Activated CD4-positive, alpha-beta T cell treated with anti-CD3 and anti-CD28 coated beads for 36 hours (primary cell): ENCODE measurements around the gene FBXO10. TPM values are rescaled to one million over a fixed set of nuclear protein-coding genes. Genes with fewer than 3 reads are reported as not detected.

ENCODE experiments used
- ATAC-seq: fragments of 200-7000 bp; cut with Tn5 transposase; one replicate; pipeline ENCODE4 v1.10.0; 2021; ENCODE audit warnings: mild to moderate bottlenecking, moderate library complexity
- CTCF ChIA-PET: fragments of 350-600 bp; sonication (Branson Sonifier 250); formaldehyde crosslinking; loops from one replicate; lab custom pipeline; 2021; ENCODE audit warnings: antibody characterized with exemption; lab: Charles Lee
- POLR2A ChIA-PET: fragments of 350-600 bp; sonication (Branson Sonifier 250); formaldehyde crosslinking; loops from one replicate; lab custom pipeline; 2021; ENCODE audit warnings: antibody characterized with exemption, inconsistent platforms; lab: Charles Lee
- DNase-seq: peaks from one replicate; pipeline ENCODE4 v3.0.0-alpha.2; 2020
- H3K27ac Mint-ChIP-seq: one replicate; pipeline ENCODE4 v1.8.0; 2021; ENCODE audit warnings: mixed read lengths
- H3K27me3 Mint-ChIP-seq: one replicate; pipeline ENCODE4 v1.8.0; 2021; ENCODE audit warnings: mixed read lengths
- H3K36me3 Mint-ChIP-seq: one replicate; pipeline ENCODE4 v1.8.0; 2021; ENCODE audit warnings: low read depth, mixed read lengths
- H3K4me1 Mint-ChIP-seq: one replicate; pipeline ENCODE4 v1.8.0; 2021; ENCODE audit warnings: mixed read lengths
- H3K4me3 Mint-ChIP-seq: one replicate; pipeline ENCODE4 v1.8.0; 2021; ENCODE audit warnings: mild to moderate bottlenecking, moderate library complexity, mixed read lengths
- H3K9me3 Mint-ChIP-seq: one replicate; pipeline ENCODE4 v1.8.0; 2021; ENCODE audit warnings: low read depth, mixed read lengths
- intact Hi-C, 2 experiments: fragments of 100-400 bp; cut with DNase I in 1 of 2; cut with micrococcal nuclease in 1 of 2; formaldehyde crosslinking; loops; one replicate each; pipeline versions ENCODE4 v1.14.2 to v1.15.1; 2022 to 2024; cut with DNase I, micrococcal nuclease
- total RNA-seq, 2 experiments: library from RNA; stranded (reverse); gene quantifications; one replicate each; pipeline ENCODE4 v1.2.3, GENCODE V29; 2021

The FBXO10 gene
- total RNA-seq, 2 experiments from 2014 or later, result 2.6 TPM

GRCh38 chr9:37550781-37551180 is 25.4 kb downstream of the FBXO10 start:
- no peak for ATAC-seq
- no peaks in the 10 kb centered on the region for H3K27me3 Mint-ChIP-seq
- CTCF ChIA-PET, result no interaction called here

GRCh38 chr9:37549527-37549926 is 26.7 kb downstream of the FBXO10 start:
- H3K36me3 Mint-ChIP-seq, result no peaks in the 10 kb centered on the region
- H3K4me1 Mint-ChIP-seq, result no peaks in the 10 kb centered on the region
- POLR2A ChIA-PET, result interaction anchor here (0.7 kb wide), 1 partner anchor 901 kb away, joined by 4 read pairs; no protein-coding TSS in a partner anchor
- DNase-seq (no peak), ATAC-seq (no peak)
- no peak overlapping the region for H3K27ac Mint-ChIP-seq
- CTCF ChIA-PET, result interaction anchor here (0.7 kb wide), 1 partner anchor 20 kb away, joined by 6 read pairs; no protein-coding TSS in a partner anchor
- intact Hi-C loops, result no loop called here
- H3K27me3 Mint-ChIP-seq, result no peaks in the 10 kb centered on the region
- no peaks in the 10 kb centered on the region for H3K9me3 Mint-ChIP-seq
- H3K4me3 Mint-ChIP-seq, result no peak overlapping the region

More at GRCh38 chr9:37550781-37551180, 25.4 kb downstream of the FBXO10 start:
- Mint-ChIP-seq H3K4me3 (no peak overlapping the region), H3K27ac (no peak overlapping the region), H3K9me3 (no peaks in the 10 kb centered on the region), H3K4me1 (no peaks in the 10 kb centered on the region), H3K36me3 (no peaks in the 10 kb centered on the region)
- intact Hi-C loops, result no loop called here
- POLR2A ChIA-PET, result no interaction called here
- no peak for DNase-seq

DNA sequence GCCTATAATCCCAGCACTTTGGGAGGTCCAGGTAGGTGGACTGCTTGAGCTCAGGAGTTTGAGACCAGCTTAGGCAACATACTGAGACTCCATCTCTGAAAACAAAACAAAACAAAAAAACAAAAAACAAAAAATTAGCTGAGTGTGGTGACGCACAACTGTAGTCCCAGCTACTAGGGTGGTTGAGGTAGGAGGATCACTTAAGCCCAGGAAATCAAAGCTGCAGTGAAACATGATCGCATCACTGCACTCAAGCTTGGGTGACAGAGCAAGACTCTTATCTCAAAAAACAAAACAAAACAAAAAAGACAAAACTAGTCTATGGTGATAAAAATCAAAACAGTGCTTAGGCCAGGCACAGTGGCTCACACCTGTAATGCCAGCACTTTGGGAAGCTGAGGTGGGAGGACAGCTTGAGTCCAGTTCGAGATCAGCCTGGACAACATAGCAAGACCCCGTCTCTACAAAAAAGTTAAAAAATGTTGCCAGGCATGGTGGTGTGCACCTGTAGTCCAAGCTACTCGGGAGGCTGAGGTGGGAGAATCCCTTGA is 28.8 kb downstream of the FBXO10 start:
- CTCF ChIA-PET, result no interaction called here
- no peak overlapping the region for H3K4me3 Mint-ChIP-seq
- no peaks in the 10 kb centered on the region for H3K36me3 Mint-ChIP-seq
- no peaks in the 10 kb centered on the region for H3K9me3 Mint-ChIP-seq
- intact Hi-C loops, result no loop called here
- POLR2A ChIA-PET, result interaction anchor here (0.6 kb wide), 1 partner anchor 19 kb away, joined by 8 read pairs; no protein-coding TSS in a partner anchor
- no peak overlapping the region for H3K27ac Mint-ChIP-seq
- DNase-seq (no peak), ATAC-seq (no peak)
- no peaks in the 10 kb centered on the region for H3K4me1 Mint-ChIP-seq
- H3K27me3 Mint-ChIP-seq, result no peaks in the 10 kb centered on the region

DNA sequence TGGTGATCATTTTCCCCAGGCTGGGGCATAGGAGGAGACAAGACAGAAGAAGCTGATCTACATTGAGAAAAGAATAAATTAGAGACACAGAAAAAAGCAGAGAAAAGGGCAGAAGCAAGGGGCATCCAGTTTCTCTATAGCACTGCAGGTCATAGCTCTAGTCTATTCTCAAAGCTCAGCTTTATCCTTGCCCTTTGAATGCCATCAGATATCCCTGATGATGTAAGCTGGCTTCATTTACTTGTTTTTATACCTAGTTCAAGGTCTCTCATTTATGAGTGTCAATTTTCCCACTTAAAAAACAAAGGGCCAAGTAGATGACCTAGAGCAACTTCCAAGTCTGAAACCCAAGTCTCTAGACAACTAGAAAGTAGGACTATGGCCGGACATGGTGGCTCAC is 32.7 kb downstream of the FBXO10 start:
- Mint-ChIP-seq H3K36me3 (peaks cover 5% of the 10 kb centered on the region), H3K27ac (no peak overlapping the region), H3K4me3 (no peak overlapping the region), H3K27me3 (no peaks in the 10 kb centered on the region), H3K9me3 (no peaks in the 10 kb centered on the region), H3K4me1 (no peaks in the 10 kb centered on the region)
- ChIA-PET POLR2A (no interaction called here), CTCF (no interaction called here)
- DNase-seq, result no peak
- no peak for ATAC-seq
- intact Hi-C loops, result no loop called here

GRCh38 chr9:37542895-37543294 is 33.3 kb downstream of the FBXO10 start:
- peaks cover 5% of the 10 kb centered on the region for H3K36me3 Mint-ChIP-seq
- intact Hi-C loops, result no loop called here
- ChIA-PET CTCF (no interaction called here), POLR2A (no interaction called here)
- ATAC-seq (peak; percentile 33), DNase-seq (peak; percentile 9)
- H3K4me3 Mint-ChIP-seq, result no peak overlapping the region
- no peaks in the 10 kb centered on the region for H3K27me3 Mint-ChIP-seq
- H3K9me3 Mint-ChIP-seq, result no peaks in the 10 kb centered on the region
- no peak overlapping the region for H3K27ac Mint-ChIP-seq
- H3K4me1 Mint-ChIP-seq, result no peaks in the 10 kb centered on the region

GRCh38 chr9:37542488-37542887 is 33.7 kb downstream of the FBXO10 start:
- H3K27me3 Mint-ChIP-seq, result no peaks in the 10 kb centered on the region
- ChIA-PET POLR2A (no interaction called here), CTCF (no interaction called here)
- H3K36me3 Mint-ChIP-seq, result peaks cover 5% of the 10 kb centered on the region
- no peaks in the 10 kb centered on the region for H3K9me3 Mint-ChIP-seq
- H3K4me1 Mint-ChIP-seq, result no peaks in the 10 kb centered on the region
- no peak for DNase-seq
- no peak for ATAC-seq
- intact Hi-C loops, result no loop called here
- no peak overlapping the region for H3K27ac Mint-ChIP-seq
- no peak overlapping the region for H3K4me3 Mint-ChIP-seq

GRCh38 chr9:37541465-37541864 is 34.7 kb downstream of the FBXO10 start:
- intact Hi-C loops, result no loop called here
- H3K4me1 Mint-ChIP-seq, result no peaks in the 10 kb centered on the region
- H3K27me3 Mint-ChIP-seq, result no peaks in the 10 kb centered on the region
- no peak overlapping the region for H3K4me3 Mint-ChIP-seq
- H3K9me3 Mint-ChIP-seq, result no peaks in the 10 kb centered on the region
- POLR2A ChIA-PET, result no interaction called here
- CTCF ChIA-PET, result no interaction called here
- H3K36me3 Mint-ChIP-seq, result peaks cover 5% of the 10 kb centered on the region
- DNase-seq (no peak), ATAC-seq (no peak)
- H3K27ac Mint-ChIP-seq, result no peak overlapping the region

DNA sequence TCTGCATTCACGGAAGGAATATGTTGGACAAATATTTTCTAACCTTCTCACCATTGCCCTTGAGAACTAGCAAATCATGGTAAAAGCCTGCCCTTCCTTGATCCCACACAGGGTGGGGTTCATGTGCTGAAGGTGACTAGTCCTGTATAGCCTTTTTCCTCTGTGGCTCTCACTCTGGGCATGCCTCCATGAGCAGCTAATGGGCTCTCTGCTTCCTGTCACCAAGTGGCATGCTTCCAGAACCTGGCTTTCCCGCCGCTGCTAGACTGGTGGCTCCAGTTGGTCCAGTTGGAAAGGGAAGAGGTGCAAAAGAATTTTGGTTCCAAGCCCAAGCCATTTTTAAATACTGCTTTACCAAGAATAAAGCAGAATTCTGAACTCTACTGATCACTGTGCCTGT is 35.5 kb downstream of the FBXO10 start:
- ATAC-seq (no peak), DNase-seq (no peak)
- H3K27ac Mint-ChIP-seq, result no peak overlapping the region
- POLR2A ChIA-PET, result no interaction called here
- H3K27me3 Mint-ChIP-seq, result no peaks in the 10 kb centered on the region
- H3K4me1 Mint-ChIP-seq, result no peaks in the 10 kb centered on the region
- no peak overlapping the region for H3K4me3 Mint-ChIP-seq
- H3K9me3 Mint-ChIP-seq, result no peaks in the 10 kb centered on the region
- peaks cover 5% of the 10 kb centered on the region for H3K36me3 Mint-ChIP-seq
- intact Hi-C loops, result no loop called here
- CTCF ChIA-PET, result no interaction called here

DNA sequence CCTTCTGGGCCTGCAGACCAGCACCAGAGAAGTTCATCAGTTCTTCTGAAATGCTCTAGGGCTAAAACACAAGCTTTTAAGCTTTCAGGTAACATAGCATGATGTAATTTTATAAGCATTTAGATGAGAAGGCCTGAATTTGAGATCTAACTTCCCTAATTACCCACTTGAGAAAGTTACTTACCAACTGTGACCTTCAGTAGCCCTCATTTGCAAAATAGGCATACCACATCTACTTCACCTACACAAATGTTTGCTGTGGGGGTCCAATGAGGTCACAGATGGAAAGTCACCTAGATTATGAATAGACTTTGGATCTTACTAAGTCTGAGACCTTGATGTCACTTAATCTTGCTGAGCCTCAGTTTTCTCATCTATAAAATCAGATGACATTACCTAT is 36.5 kb downstream of the FBXO10 start:
- no peaks in the 10 kb centered on the region for H3K4me1 Mint-ChIP-seq
- H3K9me3 Mint-ChIP-seq, result no peaks in the 10 kb centered on the region
- H3K4me3 Mint-ChIP-seq, result no peak overlapping the region
- POLR2A ChIA-PET, result no interaction called here
- intact Hi-C loops, result no loop called here
- no peak overlapping the region for H3K27ac Mint-ChIP-seq
- peaks cover 5% of the 10 kb centered on the region for H3K36me3 Mint-ChIP-seq
- DNase-seq (no peak), ATAC-seq (no peak)
- CTCF ChIA-PET, result interaction anchor here (0.8 kb wide), 1 partner anchor 278 kb away, joined by 3 read pairs; no protein-coding TSS in a partner anchor
- H3K27me3 Mint-ChIP-seq, result no peaks in the 10 kb centered on the region

DNA sequence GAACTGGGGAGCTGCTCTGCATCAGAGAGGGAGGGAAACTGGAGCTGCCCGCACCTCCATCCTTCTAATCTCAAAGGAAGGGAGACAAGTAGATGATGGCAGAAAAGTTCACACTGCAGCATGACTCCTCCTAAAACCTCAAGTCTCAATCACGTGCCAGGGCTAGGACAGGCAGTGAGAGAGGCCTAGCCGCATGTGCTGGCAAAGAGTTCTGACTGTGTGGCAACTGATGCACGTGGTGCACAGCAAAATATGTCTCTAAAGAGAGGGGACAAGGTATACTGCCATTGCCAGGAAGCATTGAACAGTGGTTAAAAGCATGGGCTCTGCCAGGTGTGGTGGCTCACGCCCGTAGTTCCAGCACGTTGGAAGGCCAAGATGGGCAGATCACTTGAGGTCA is 38.1 kb downstream of the FBXO10 start:
- H3K4me3 Mint-ChIP-seq, result no peak overlapping the region
- no peak overlapping the region for H3K27ac Mint-ChIP-seq
- no peaks in the 10 kb centered on the region for H3K4me1 Mint-ChIP-seq
- H3K27me3 Mint-ChIP-seq, result no peaks in the 10 kb centered on the region
- ChIA-PET POLR2A (no interaction called here), CTCF (interaction anchor here (0.7 kb wide), 1 partner anchor 247 kb away, joined by 3 read pairs; the partner anchor contains the start of gene EXOSC3)
- peaks cover 5% of the 10 kb centered on the region for H3K36me3 Mint-ChIP-seq
- intact Hi-C loops, result no loop called here
- ATAC-seq (no peak), DNase-seq (no peak)
- H3K9me3 Mint-ChIP-seq, result no peaks in the 10 kb centered on the region

GRCh38 chr9:37534901-37535300 is 41.3 kb downstream of the FBXO10 start:
- Mint-ChIP-seq H3K9me3 (no peaks in the 10 kb centered on the region), H3K27ac (no peak overlapping the region), H3K27me3 (no peaks in the 10 kb centered on the region), H3K36me3 (no peaks in the 10 kb centered on the region), H3K4me1 (no peaks in the 10 kb centered on the region), H3K4me3 (no peak overlapping the region)
- DNase-seq, result no peak
- POLR2A ChIA-PET, result interaction anchor here (0.5 kb wide), 1 partner anchor 18 kb away, joined by 4 read pairs; no protein-coding TSS in a partner anchor
- CTCF ChIA-PET, result interaction anchor here (0.6 kb wide), 1 partner anchor 25 kb away, joined by 3 read pairs; no protein-coding TSS in a partner anchor
- intact Hi-C loops, result no loop called here
- no peak for ATAC-seq

DNA sequence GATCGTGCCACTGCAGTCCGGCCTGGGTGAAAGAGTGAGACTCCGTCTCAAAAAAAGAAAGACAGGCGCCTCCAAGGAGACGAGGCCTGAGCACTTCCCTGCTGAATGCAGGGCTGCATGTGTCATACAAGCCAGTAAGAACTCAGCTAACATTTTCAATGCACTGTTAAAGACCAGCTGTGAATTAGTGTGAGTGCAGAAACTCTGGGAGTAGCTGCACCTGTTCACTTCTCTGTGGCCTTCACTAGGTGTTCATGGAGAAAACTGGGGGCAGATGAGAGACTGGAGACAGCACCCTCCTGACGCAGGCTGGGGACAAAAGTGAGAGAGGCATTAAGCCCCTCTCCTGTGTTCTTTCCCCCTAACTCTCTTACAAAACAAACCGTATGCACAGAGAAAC is 41.8 kb downstream of the FBXO10 start:
- DNase-seq (no peak), ATAC-seq (no peak)
- H3K9me3 Mint-ChIP-seq, result no peaks in the 10 kb centered on the region
- no peaks in the 10 kb centered on the region for H3K36me3 Mint-ChIP-seq
- intact Hi-C loops, result no loop called here
- ChIA-PET CTCF (no interaction called here), POLR2A (interaction anchor here (0.5 kb wide), 1 partner anchor 17 kb away, joined by 4 read pairs; no protein-coding TSS in a partner anchor)
- H3K27me3 Mint-ChIP-seq, result no peaks in the 10 kb centered on the region
- H3K27ac Mint-ChIP-seq, result no peak overlapping the region
- no peak overlapping the region for H3K4me3 Mint-ChIP-seq
- H3K4me1 Mint-ChIP-seq, result no peaks in the 10 kb centered on the region
